Measurements from ENCODE around the gene KRT78.

KRT78 gene

DNA sequence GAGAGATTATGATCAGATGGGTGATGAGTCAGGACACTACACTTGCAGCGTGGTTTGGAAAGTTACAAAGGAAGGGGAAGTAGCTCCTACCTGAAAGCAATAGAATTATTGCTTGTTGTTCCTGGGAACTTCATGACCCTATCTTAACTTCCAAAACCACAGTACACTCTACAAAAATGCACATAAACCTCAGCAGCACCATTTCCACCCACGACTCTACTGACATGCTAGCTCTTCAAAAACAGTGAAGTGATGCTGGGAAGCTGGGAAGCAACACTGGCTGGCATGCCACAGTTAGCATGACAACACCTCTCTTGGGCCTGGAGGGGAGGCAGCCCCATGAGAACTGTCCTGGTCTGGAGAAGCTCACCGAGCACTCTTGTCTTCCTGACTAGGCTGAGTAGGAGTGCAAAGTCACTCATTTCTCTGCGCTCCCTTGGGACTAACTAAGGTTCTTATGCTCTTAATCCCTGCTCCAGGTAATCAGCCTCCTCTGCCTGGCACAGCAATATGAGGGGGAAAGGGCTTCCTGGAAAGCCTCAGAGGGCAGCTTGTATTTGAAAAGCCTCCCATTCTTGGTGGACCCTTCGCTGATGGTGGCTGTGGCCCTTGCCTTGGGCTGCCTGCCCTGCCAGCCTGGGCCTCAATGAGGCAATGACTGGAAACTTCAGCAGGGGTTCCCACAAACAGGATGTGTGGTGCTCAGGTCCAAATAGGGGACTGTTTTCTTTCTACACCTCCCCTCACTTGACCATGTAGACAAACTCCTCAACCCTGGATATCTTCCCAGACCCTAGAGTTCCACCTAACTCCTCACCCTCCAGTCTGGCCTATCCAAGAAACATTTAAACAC, 54.1 kb downstream of the KRT78 start:
- DNase-seq, result no peak

GRCh38 chr12:52792185-52793029, 56.4 kb downstream of the KRT78 start:
- DNase-seq, result no peak

- no peak for DNase-seq
Measured at GRCh38 chr12:52791271-52792184, 57.3 kb downstream of the KRT78 start.

DNA sequence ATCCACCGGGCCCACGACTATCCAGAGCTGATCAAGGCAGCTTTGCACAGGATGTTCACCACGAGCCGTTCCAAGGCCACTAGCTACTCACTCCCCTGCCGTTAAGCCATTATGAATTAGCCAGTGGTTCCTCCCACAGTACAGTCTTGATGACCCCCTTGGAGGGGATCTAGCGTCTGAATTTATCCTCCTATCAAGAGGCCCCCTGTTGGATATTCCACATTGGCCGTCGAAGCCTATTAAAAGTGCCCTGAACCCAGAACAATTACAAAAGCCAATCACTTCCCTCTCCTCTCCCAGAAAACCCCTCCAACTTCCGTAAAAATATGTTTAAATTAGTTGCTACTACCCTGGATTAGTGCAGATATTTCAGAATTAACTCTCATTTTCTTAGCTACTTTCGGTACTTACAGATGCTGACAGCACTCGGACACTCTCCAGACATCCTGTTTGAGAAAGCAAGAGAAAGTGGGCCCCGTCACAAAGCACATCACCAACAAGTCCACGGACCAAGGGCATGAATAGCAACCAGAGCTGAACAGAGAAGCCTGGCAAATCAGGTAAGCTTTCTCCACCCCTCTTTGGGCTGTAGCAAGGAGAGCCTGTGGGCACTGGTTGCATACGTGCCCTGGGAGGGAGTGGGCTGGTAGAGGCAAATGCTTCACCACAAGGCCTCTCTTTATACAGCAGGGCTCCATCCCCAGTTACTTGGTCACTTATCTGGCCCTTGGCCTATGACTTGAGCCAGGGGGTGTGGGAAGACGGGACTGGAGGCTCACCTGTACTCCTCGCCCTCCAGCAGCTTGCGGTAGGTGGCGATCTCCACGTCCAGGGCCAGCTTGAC, 58.1 kb downstream of the KRT78 start:
- no peak for DNase-seq

DNA sequence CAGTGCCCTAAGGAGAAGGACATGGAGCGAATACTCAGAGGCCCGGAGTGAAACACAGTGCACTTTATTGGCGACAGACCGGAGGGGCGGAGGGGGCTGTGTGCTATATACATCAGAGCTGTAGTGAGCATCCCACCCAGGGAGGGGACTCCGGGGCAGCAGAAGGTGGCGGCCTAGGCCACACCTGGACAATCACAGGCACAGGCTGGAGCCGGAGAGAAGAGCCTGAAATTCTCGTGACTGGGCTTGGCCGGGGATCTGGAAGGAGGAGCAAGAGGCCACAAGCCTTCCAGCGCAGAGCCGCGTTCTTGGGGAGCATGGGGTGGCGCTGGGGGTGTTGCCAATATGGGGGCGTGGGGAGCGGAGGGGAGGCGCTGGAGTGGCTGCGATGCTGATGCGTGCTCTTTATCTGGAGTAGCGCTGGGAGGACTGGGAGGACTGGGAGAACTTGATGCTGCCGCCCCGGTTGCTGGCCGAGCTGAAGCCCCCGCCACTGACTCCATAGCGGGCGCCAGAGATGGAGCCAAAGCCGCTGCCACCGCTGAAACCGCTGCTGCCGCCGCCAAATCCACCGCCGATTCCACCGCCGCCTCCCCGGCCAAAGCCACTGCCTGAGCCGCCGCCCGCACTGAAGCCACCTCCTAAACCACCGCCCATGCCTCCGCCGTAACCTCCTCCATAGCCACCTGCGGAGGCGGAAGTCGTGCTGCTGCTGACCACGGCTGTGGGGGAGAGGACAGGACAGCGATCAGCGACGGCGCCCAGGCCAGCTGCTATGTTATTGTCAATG, 59.0 kb downstream of the KRT78 start:
- no peak for DNase-seq

GRCh38 chr12:52788876-52789636, 59.7 kb downstream of the KRT78 start:
- DNase-seq, result no peak

- DNase-seq, result no peak
Measured at GRCh38 chr12:52788192-52788875, 60.5 kb downstream of the KRT78 start.

Measured in amniotic stem cell (primary cell).